ENCODE data around the gene OR52B2.
"Not testable (repeated sequence)": the region's sequence is repeated elsewhere in the genome, so short reads cannot be mapped to it uniquely, and the experiment has no call there.

Gene OR52B2

DNA sequence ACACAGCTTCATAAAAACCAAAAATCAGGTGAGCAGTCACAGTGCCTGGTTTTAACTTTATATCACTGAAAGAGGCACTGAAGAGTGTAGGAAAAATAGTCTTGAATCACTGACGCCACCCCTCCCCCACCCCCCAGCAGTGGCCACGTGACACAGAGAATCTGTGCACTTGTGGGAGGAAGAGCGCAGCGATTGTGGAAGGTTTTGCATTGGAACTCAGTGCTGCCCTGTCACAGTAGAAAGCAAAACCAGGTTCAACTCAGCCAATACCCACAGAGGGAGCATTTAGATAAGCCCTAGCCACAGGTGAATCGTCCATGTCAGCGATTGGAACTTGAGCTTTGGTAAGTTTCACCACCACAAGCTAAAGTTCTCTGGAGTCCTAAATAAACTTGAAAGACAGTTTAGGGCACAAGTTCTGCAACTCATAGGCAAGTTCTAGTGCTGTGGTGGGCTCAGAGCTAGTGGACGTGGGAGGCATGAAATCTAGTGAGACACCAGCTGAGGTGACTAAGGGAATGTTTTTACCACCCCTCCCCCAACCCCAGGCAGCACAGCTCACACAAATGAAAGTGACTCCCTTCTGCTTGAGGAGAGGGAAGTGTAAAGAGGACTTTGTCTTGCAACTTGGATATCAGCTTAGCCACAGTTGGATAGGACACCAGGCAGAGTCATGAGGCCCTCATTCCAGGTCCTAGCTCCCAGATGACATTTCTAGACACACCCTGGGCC, 13.3 kb downstream of the OR52B2 start:
- no peak for FAIRE-seq
- DNase-seq (ENCODE audit: insufficient read length, low spot score) = no peak

DNA sequence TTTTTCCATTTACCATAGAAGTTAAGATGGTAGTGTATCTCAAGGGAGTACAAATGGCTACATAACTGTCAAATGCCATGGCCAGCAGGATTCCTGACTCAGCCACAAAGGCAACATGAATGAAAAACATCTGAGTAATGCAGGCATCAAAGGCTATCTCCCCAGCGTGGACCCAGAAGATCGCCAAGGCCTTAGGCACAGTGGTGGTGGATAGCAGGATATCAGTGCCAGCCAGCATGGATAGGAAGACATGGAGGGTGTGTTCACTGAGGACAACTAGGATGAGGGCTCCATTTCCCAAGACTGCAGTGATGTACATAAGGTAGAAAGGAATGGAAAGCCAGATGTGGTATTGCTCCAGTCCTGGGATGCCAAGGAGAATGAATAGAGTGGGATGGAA, 18.0 kb downstream of the OR52B2 start:
- FAIRE-seq = no peak

DNA sequence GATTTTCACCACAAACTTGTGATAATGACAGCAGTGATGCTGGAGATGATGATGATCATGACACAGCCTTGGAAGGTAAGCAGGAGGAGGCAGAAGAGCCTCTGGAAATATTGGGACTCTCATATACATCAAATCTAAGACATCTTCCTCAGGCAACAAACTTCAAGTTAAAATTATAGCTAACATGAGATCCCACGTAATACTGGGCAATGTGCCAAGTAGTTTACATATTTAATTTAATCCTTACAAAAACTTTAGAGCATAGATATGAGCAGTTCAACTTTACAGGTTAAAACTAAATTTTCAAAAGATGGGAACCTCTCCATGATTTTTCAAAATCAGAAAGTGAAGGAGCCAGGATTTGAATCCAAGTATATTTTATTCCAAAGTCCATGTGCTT, 19.0 kb downstream of the OR52B2 start:
- DNase-seq (ENCODE audit: insufficient read length, low spot score) (no peak), FAIRE-seq (no peak)

More for the DNA sequence above, 18.0 kb downstream of the OR52B2 start:
- no peak for DNase-seq (ENCODE audit: insufficient read length, low spot score)

DNA sequence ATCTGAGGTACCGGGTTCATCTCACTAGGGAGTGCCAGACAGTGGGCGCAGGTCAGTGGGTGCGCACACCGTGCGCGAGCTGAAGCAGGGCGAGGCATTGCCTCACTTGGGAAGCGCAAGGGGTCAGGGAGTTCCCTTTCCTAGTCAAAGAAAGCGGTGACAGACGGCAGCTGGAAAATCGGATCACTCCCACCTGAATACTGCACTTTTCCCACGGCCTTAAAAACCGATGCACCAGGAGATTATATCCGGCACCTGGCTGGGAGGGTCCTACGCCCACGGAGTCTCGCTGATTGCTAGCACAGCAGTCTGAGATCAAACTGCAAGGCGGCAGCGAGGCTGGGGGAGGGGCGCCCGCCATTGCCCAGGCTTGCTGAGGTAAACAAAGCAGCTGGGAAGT, 26.4 kb downstream of the OR52B2 start:
- not testable (repeated sequence) for FAIRE-seq; DNase-seq (ENCODE audit: insufficient read length, low spot score)

DNA sequence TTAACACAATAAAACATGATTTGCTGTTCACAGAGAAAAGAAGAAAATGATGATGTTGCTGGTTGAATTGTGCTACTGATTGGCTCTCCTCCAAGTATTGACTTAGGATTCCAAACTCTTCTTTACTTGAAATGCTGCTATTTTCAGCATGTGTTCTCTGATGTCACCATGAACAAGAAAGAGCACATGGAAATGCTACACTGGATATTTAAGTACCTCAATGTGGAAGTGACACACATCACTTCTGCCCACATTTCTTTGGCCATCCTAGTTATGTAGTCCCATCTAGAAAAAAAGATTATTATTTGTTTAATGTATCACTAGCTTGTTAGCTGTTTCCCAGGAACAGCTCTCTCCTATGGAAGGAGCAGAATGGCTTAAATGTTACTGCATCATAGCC, 27.2 kb downstream of the OR52B2 start:
- FAIRE-seq = no peak
- no peak for DNase-seq (ENCODE audit: insufficient read length, low spot score)

DNA sequence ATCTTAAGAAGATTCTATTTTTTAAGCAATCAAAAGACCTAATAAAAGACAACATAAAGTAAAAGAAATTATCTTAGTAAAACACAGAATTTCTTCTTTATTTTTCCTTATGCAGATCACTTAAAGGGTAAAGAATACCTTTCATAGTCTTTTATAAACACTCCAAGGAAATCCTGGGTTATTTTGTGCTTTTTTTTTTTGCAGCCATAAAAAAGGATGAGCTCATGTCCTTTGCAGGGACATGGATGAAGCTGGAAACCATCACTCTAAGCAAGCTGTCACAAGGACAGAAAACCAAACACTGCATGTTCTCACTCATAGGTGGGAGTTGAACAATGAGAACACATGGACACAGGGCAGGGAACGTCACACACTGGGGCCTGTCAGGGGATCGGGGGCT, 34.2 kb downstream of the OR52B2 start:
- not testable (repeated sequence) for FAIRE-seq; DNase-seq (ENCODE audit: insufficient read length, low spot score)

DNA sequence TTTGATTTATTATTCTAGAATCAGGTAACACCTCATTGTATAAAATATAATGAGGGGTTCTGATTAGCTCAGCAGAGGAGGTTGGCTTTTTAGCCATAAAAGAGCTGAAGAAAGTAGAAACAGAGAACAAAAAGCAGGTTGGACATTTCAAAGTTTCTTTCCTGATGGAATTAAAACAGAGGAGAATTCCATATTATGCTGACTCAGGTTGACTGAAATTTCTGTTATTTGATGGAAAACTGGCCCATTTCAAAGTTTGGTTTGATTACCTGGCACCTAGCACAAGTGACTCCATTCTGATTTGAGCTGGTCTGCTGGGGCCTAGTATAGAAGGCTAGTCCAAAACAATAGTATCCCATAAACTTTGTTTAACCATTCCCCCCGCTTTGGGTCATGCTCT, 37.7 kb downstream of the OR52B2 start:
- FAIRE-seq = no peak

DNA sequence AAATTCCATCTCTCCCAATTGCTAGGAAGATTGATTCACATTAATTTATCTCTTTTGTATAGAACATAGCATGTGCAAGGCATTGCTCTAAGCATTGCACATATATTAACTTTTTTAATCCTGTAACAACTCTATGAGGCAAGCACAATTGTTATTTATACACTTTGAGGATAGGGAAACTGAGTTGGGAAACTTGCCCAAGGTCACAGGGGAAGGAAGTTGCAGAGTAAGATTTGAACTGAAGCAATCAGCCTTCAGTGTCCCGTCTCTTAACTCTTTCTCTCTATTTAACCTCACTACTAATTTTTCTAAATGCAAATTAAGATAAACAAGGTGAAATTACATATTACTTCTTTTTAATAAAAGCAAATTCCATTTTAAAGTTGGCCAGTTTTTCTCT, 40.5 kb downstream of the OR52B2 start:
- DNase-seq (ENCODE audit: insufficient read length, low spot score) = no peak
- FAIRE-seq = no peak

More for the DNA sequence above, 37.7 kb downstream of the OR52B2 start:
- DNase-seq (ENCODE audit: insufficient read length, low spot score) = no peak

DNA sequence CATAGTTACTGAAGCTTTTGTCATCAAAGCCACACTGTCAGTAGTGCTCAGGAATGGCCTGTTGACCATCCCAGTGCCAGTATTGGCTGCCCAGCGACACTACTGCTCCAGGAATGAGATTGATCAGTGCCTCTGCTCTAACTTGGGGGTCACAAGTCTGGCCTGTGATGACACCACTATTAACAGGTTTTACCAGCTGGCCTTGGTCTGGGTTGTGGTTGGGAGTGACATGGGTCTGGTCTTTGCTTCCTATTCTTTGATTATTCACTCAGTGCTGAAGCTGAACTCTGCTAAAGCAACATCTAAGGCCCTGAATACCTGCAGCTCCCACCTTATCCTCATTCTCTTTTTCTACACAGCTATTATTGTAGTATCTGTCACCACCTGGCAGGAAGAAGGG, 41.1 kb downstream of the OR52B2 start:
- DNase-seq (ENCODE audit: insufficient read length, low spot score) (no peak), FAIRE-seq (no peak)

DNA sequence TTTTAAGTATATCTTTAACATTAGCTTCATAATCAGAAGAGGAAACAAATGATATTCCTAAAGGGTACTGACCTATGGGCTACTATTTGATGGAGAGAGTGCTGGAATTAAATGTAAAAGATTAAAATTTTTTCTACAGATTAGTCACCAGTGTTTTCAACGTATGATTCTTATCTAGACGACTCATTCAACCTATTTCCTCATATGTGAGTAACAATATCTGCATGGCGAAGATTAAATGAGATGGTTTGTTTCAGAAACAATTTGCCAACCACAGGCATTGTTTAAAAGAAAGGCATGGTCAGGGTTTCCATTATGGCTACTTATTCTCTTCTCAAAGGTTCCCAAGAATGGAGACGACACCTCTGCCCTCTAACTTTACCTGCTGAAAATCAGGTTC, 42.2 kb downstream of the OR52B2 start:
- DNase-seq (ENCODE audit: insufficient read length, low spot score) (no peak), FAIRE-seq (no peak)

DNA sequence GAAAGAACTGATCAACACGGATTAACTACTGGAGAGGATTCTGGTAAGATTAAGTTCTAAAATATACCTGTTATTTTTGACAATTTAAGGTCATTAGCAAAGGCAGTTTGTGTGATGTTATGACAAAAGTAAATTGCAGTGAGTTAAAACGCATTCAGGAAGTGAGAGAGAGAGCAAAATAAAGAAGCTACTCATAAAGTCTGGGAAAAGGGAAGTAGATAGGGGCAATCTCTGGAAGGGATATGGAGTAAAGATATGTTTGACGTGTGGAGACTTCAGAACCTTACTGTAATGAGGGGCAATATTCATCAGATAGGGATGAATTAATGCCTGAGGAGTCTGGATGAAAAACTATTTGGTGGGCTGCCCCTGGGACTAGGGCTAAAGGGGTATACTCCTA, 45.9 kb downstream of the OR52B2 start:
- DNase-seq (ENCODE audit: insufficient read length, low spot score) (no peak), FAIRE-seq (no peak)

Data from GM19239 (cell line).